Fibroblast of pulmonary artery (primary cell): ENCODE results near the gene REV1.

Source experiments
- DNase-seq: peaks from one replicate; pipeline ENCODE4 v3.0.0-alpha.2; 2010; ENCODE audit warnings: low read depth
- H3K4me3 ChIP-seq: replicated peaks from 2 replicates; pipeline ENCODE4 v1.5.1; 2011; ENCODE audit warnings: low read depth, mild to moderate bottlenecking, control low read depth, low read length, moderate library complexity
- CTCF ChIP-seq: IDR thresholded peaks from 2 replicates; pipeline ENCODE4 v1.5.1; 2011; ENCODE audit warnings: mild to moderate bottlenecking, control low read depth, low read length, inconsistent platforms; ENCODE audit errors: missing control alignments

REV1 gene

GRCh38 chr2:99469394-99469793 is 20.4 kb downstream of the REV1 start:
- no peak for DNase-seq
- no peak overlapping the region for H3K4me3 ChIP-seq
- no peak for TF ChIP-seq CTCF

DNA sequence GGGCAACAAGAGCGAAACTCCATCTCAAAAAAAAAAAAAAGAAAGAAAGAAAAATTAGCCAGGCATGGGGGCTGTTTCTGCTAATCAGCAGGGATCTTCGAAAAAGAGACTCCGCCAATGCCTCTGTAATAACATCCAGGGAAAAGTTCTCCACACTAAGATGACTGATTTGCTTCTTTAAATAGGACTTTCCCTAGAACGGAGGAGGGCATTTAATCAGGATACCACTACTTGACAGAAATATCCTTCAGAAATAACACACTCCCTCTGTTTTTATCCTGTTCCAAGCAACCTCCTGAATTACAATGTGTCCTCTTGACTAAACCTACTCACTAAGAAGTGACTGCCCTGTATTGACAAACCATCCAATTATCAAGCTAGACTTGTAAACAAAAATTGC is 21.7 kb downstream of the REV1 start:
- no peak overlapping the region for H3K4me3 ChIP-seq
- TF ChIP-seq CTCF, result no peak
- DNase-seq, result no peak

GRCh38 chr2:99467390-99467789 is 22.4 kb downstream of the REV1 start:
- H3K4me3 ChIP-seq, result no peak overlapping the region
- no peak for DNase-seq
- TF ChIP-seq CTCF, result no peak

GRCh38 chr2:99461828-99462483 is 27.9 kb downstream of the REV1 start:
- no peak for TF ChIP-seq CTCF
- DNase-seq, result no peak

GRCh38 chr2:99458529-99458928 is 31.3 kb downstream of the REV1 start:
- no peak for TF ChIP-seq CTCF
- no peak for DNase-seq

More at GRCh38 chr2:99461828-99462483, 27.9 kb downstream of the REV1 start:
- H3K4me3 ChIP-seq, result no peak overlapping the region

DNA sequence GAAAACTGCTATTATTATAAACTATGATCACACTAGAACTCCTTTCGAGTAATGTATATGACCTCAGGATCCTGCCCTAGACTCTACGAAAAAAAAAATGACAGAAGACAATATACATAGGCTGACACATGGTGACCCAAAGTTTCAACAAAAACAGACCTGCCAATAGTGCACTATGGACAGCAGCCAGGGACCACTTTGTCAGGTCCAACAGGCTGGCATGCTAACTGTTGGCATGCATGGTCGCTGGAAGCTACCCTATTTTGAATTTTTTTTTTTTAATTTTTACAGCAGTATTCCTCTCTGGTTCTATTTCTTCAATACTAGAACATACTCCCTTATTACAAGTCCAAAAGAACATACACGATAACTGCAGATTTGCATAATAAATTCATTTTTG is 38.1 kb downstream of the REV1 start:
- no peak for TF ChIP-seq CTCF
- DNase-seq, result no peak
- H3K4me3 ChIP-seq, result no peak overlapping the region

More at GRCh38 chr2:99458529-99458928, 31.3 kb downstream of the REV1 start:
- H3K4me3 ChIP-seq, result no peak overlapping the region

DNA sequence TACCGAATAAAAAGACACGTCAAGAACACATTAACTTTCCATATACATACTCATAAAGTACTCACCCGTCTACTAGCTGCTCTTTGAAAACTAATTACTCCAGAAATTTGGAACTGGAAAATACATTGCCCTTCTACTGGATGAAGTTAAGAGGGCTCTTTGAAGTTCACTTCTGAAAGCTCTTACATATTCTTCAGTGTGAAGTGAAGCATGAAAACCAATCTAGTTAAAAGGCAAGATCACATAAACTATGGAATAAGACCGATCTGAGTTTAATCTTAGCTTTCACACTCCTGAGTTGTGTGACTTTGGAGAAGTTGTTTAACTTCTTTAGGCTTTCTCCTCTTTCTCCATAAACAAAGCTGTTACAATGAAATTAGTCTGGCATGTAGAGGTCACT is 38.5 kb downstream of the REV1 start:
- no peak for DNase-seq
- TF ChIP-seq CTCF, result no peak
- no peak overlapping the region for H3K4me3 ChIP-seq
